Stomach (tissue), 4 donors: Measurements from ENCODE around the gene OBSCN.

Source experiments
- CTCF ChIP-seq, 7 experiments: fragments of 450-650 bp in 4 of 7; fragments of 200-600 bp in 3 of 7; sonication (generic) in 3 of 7; IDR thresholded peaks; one replicate each; pipeline ENCODE4 v1.5.1; 2016 to 2019; ENCODE audit warnings: antibody characterized with exemption in 7 of 7, control low read depth in 2 of 7, mild to moderate bottlenecking in 1 of 7
- POLR2A ChIP-seq, 4 donors: fragments of 450-650 bp; IDR thresholded peaks; one replicate each; pipeline ENCODE4 v1.6.1; 2016; ENCODE audit warnings: antibody characterized with exemption in 4 of 4, control low read depth in 2 of 4, mild to moderate bottlenecking in 1 of 4, moderate library complexity in 1 of 4
- POLR2AphosphoS5 ChIP-seq, 3 donors: sonication (generic); formaldehyde crosslinking; IDR thresholded peaks; one replicate each; pipeline ENCODE4 v1.6.1; 2016; ENCODE audit warnings: antibody characterized with exemption in 3 of 3

- TF ChIP-seq CTCF (IDR thresholded peaks at IDR 0.05) (no peak), POLR2AphosphoS5 (IDR thresholded peaks at IDR 0.05) (no peak), POLR2A (IDR thresholded peaks at IDR 0.05) (no peak)
These were observed 143.3 kb downstream of the OBSCN start for GRCh38 chr1:228350831-228351781.
